Measurements from ENCODE around the gene ACAD9. TPM values are rescaled to one million over a fixed set of nuclear protein-coding genes. Genes with fewer than 3 reads are reported as not detected.
"Not testable (repeated sequence)": the region's sequence is repeated elsewhere in the genome, so short reads cannot be mapped to it uniquely, and the experiment has no call there.

ACAD9 gene
- total RNA-seq, 2 donors from 2014 or later = 50.6 to 143 TPM

GRCh38 chr3:128870347-128870746 lies 9.1 kb upstream of the ACAD9 start:
- Mint-ChIP-seq H3K9me3 (no peaks in the 10 kb centered on the region), H3K4me3 (no peak overlapping the region), H3K27ac (no peak overlapping the region), H3K36me3 (no peaks in the 10 kb centered on the region), H3K4me1 (ENCODE audit: low read depth in 2 of 2) (no peaks in the 10 kb centered on the region), H3K27me3 (peaks cover 8 to 11% of the 10 kb centered on the region in 2 donors)
- DNase-seq (ENCODE audit: low spot score) (no peak), ATAC-seq (no peak)

GRCh38 chr3:128872282-128872681 lies 7.1 kb upstream of the ACAD9 start:
- H3K9me3 Mint-ChIP-seq = no peaks in the 10 kb centered on the region
- H3K27me3 Mint-ChIP-seq = peaks cover 8 to 11% of the 10 kb centered on the region in 2 donors
- H3K4me3 Mint-ChIP-seq = no peak overlapping the region
- no peaks in the 10 kb centered on the region for H3K36me3 Mint-ChIP-seq
- ATAC-seq = no peak
- no peaks in the 10 kb centered on the region for H3K4me1 Mint-ChIP-seq (ENCODE audit: low read depth in 2 of 2)
- no peak for DNase-seq (ENCODE audit: low spot score)
- no peak overlapping the region for H3K27ac Mint-ChIP-seq

GRCh38 chr3:128872744-128873143 lies 6.7 kb upstream of the ACAD9 start:
- no peak overlapping the region for H3K4me3 Mint-ChIP-seq
- H3K4me1 Mint-ChIP-seq (ENCODE audit: low read depth in 2 of 2) = peaks cover 2 to 4% of the 10 kb centered on the region in 2 donors
- DNase-seq (ENCODE audit: low spot score) (no peak), ATAC-seq (peak in 1 of 2 donors; percentile 43)
- H3K27ac Mint-ChIP-seq = no peak overlapping the region
- H3K36me3 Mint-ChIP-seq = no peaks in the 10 kb centered on the region
- no peaks in the 10 kb centered on the region for H3K9me3 Mint-ChIP-seq
- H3K27me3 Mint-ChIP-seq = peaks cover 8 to 11% of the 10 kb centered on the region in 2 donors

- Mint-ChIP-seq H3K4me3 (no peak overlapping the region), H3K9me3 (no peaks in the 10 kb centered on the region), H3K36me3 (peaks cover under 1% of the 10 kb centered on the region), H3K4me1 (ENCODE audit: low read depth in 2 of 2) (peaks cover 6 to 11% of the 10 kb centered on the region in 2 donors), H3K27ac (no peak overlapping the region), H3K27me3 (peaks cover 8 to 11% of the 10 kb centered on the region in 2 donors)
- DNase-seq (ENCODE audit: low spot score) = no peak
- ATAC-seq = no peak
These were observed 6.0 kb upstream of the ACAD9 start for GRCh38 chr3:128873244-128874022.

- no peak for DNase-seq (ENCODE audit: low spot score)
- ATAC-seq = no peak
- Mint-ChIP-seq H3K36me3 (peaks cover 7% of the 10 kb centered on the region), H3K27ac (no peak overlapping the region), H3K27me3 (peaks cover 8 to 11% of the 10 kb centered on the region in 2 donors), H3K4me1 (ENCODE audit: low read depth in 2 of 2) (peaks cover 16 to 19% of the 10 kb centered on the region in 2 donors), H3K4me3 (no peak overlapping the region), H3K9me3 (no peaks in the 10 kb centered on the region)
These were observed 4.8 kb upstream of the ACAD9 start for GRCh38 chr3:128874481-128875180.

GRCh38 chr3:128875556-128876120 lies 3.8 kb upstream of the ACAD9 start:
- H3K4me3 Mint-ChIP-seq = no peak overlapping the region
- peaks cover 20 to 26% of the 10 kb centered on the region in 2 donors for H3K4me1 Mint-ChIP-seq (ENCODE audit: low read depth in 2 of 2)
- H3K27me3 Mint-ChIP-seq = peaks cover 8 to 11% of the 10 kb centered on the region in 2 donors
- ATAC-seq (no peak), DNase-seq (ENCODE audit: low spot score) (no peak)
- no peak overlapping the region for H3K27ac Mint-ChIP-seq
- peaks cover 7% of the 10 kb centered on the region for H3K36me3 Mint-ChIP-seq
- H3K9me3 Mint-ChIP-seq = no peaks in the 10 kb centered on the region

GRCh38 chr3:128878011-128878457 lies 1.4 kb upstream of the ACAD9 start:
- H3K4me3 Mint-ChIP-seq = peak overlapping the region; percentile 94

GRCh38 chr3:128878556-128879124 lies 780 bp upstream of the ACAD9 start:
- peaks cover 12% of the 10 kb centered on the region for H3K36me3 Mint-ChIP-seq
- peaks cover 8% of the 10 kb centered on the region in 2 donors for H3K27me3 Mint-ChIP-seq
- no peaks in the 10 kb centered on the region for H3K9me3 Mint-ChIP-seq

More at GRCh38 chr3:128878011-128878457, 1.4 kb upstream of the ACAD9 start:
- Mint-ChIP-seq H3K4me1 (ENCODE audit: low read depth in 2 of 2) (peaks cover 36 to 48% of the 10 kb centered on the region in 2 donors), H3K27me3 (peaks cover 8 to 11% of the 10 kb centered on the region in 2 donors), H3K27ac (peak overlapping the region; percentile 97 to 98), H3K36me3 (peaks cover 12% of the 10 kb centered on the region), H3K9me3 (no peaks in the 10 kb centered on the region)
- no peak for ATAC-seq
- no peak for DNase-seq (ENCODE audit: low spot score)

GRCh38 chr3:128879991-128880390 lies 571 bp downstream of the ACAD9 start:
- Mint-ChIP-seq H3K4me3 (peak overlapping the region; percentile 94), H3K4me1 (ENCODE audit: low read depth in 2 of 2) (peaks cover 39 to 55% of the 10 kb centered on the region in 2 donors), H3K27ac (peak overlapping the region; percentile 97 to 98), H3K9me3 (no peaks in the 10 kb centered on the region), H3K27me3 (no peaks in the 10 kb centered on the region), H3K36me3 (peaks cover 12% of the 10 kb centered on the region)
- DNase-seq (ENCODE audit: low spot score) = no peak
- no peak for ATAC-seq

More at GRCh38 chr3:128878556-128879124, 780 bp upstream of the ACAD9 start:
- Mint-ChIP-seq H3K4me3 (peak overlapping the region; percentile 94), H3K4me1 (ENCODE audit: low read depth in 2 of 2) (peaks cover 37 to 49% of the 10 kb centered on the region in 2 donors), H3K27ac (peak overlapping the region; percentile 97 to 98)
- no peak for DNase-seq (ENCODE audit: low spot score)
- peak; percentile 50 to 58 for ATAC-seq

GRCh38 chr3:128880455-128880854 lies 1.0 kb downstream of the ACAD9 start:
- not testable (repeated sequence) for ATAC-seq; DNase-seq (ENCODE audit: low spot score)
- H3K4me1 Mint-ChIP-seq (ENCODE audit: low read depth in 2 of 2) = peaks cover 39 to 55% of the 10 kb centered on the region in 2 donors

GRCh38 chr3:128881576-128881975 lies 2.2 kb downstream of the ACAD9 start:
- Mint-ChIP-seq H3K4me3 (peak overlapping the region; percentile 94), H3K27ac (peak overlapping the region; percentile 36 to 97), H3K36me3 (peaks cover 12% of the 10 kb centered on the region), H3K9me3 (no peaks in the 10 kb centered on the region), H3K27me3 (no peaks in the 10 kb centered on the region), H3K4me1 (ENCODE audit: low read depth in 2 of 2) (peaks cover 39 to 55% of the 10 kb centered on the region in 2 donors)
- DNase-seq (ENCODE audit: low spot score) (no peak), ATAC-seq (no peak)

More at GRCh38 chr3:128880455-128880854, 1.0 kb downstream of the ACAD9 start:
- not testable (repeated sequence) for H3K9me3 Mint-ChIP-seq, H3K27me3 Mint-ChIP-seq
- Mint-ChIP-seq H3K27ac (peak overlapping the region; percentile 97 to 98), H3K4me3 (peak overlapping the region; percentile 94), H3K36me3 (peaks cover 12% of the 10 kb centered on the region)

GRCh38 chr3:128882719-128883118 lies 3.3 kb downstream of the ACAD9 start:
- ATAC-seq (no peak), DNase-seq (ENCODE audit: low spot score) (no peak)
- Mint-ChIP-seq H3K27ac (peak overlapping the region in 1 of 2 donors; percentile 36), H3K27me3 (no peaks in the 10 kb centered on the region), H3K4me3 (no peak overlapping the region), H3K9me3 (no peaks in the 10 kb centered on the region), H3K4me1 (ENCODE audit: low read depth in 2 of 2) (peaks cover 37 to 51% of the 10 kb centered on the region in 2 donors), H3K36me3 (peaks cover 12% of the 10 kb centered on the region)

GRCh38 chr3:128884992-128885391 lies 5.6 kb downstream of the ACAD9 start:
- Mint-ChIP-seq H3K36me3 (peaks cover 5% of the 10 kb centered on the region), H3K27ac (no peak overlapping the region), H3K9me3 (no peaks in the 10 kb centered on the region), H3K4me3 (no peak overlapping the region), H3K27me3 (no peaks in the 10 kb centered on the region), H3K4me1 (ENCODE audit: low read depth in 2 of 2) (peaks cover 21 to 34% of the 10 kb centered on the region in 2 donors)
- ATAC-seq = no peak
- no peak for DNase-seq (ENCODE audit: low spot score)
